Thyroid gland (tissue), 4 donors: Measurements from ENCODE around the gene RFX2. TPM values are rescaled to one million over a fixed set of nuclear protein-coding genes. Genes with fewer than 3 reads are reported as not detected.
A peak's percentile ranks its signal among the peaks of the same experiment; 100 is the strongest.

Experiments
- DNase-seq, 2 donors: peaks; one replicate each; pipeline ENCODE4 v3.0.0-alpha.2; 2019
- H3K27ac ChIP-seq, 3 donors: fragments of 200-600 bp; sonication (generic); 1 replicate in 2 of 3; 2 replicates in 1 of 3; pipeline ENCODE4 v1.5.1; 2016 to 2019; ENCODE audit warnings: mild to moderate bottlenecking in 1 of 3, moderate library complexity in 1 of 3
- H3K27me3 ChIP-seq: fragments of 200-600 bp; sonication (generic); one replicate; pipeline ENCODE4 v1.5.1; 2019
- H3K36me3 ChIP-seq, 2 donors: fragments of 200-600 bp; sonication (generic); one replicate each; pipeline ENCODE4 v1.5.1; 2016 to 2019
- H3K4me1 ChIP-seq, 2 donors: fragments of 200-600 bp; sonication (generic); one replicate each; pipeline ENCODE4 v1.5.1; 2017 to 2019
- H3K4me3 ChIP-seq, 3 donors: fragments of 200-600 bp; sonication (generic); replicated peaks in 1 of 3; 1 replicate in 2 of 3; 2 replicates in 1 of 3; pipeline ENCODE4 v1.5.1; 2016; ENCODE audit warnings: mild to moderate bottlenecking in 1 of 3
- H3K9me3 ChIP-seq: fragments of 200-600 bp; sonication (generic); one replicate; pipeline ENCODE4 v1.5.1; 2017
- CTCF ChIP-seq, 6 experiments: fragments of 200-600 bp in 3 of 6; fragments of 450-650 bp in 3 of 6; sonication (generic) in 3 of 6; IDR thresholded peaks; one replicate each; pipeline ENCODE4 v1.5.1; 2016 to 2019; ENCODE audit warnings: antibody characterized with exemption in 6 of 6, mild to moderate bottlenecking in 2 of 6, inconsistent platforms in 1 of 6, moderate library complexity in 1 of 6
- POLR2A ChIP-seq, 2 donors: fragments of 450-650 bp; IDR thresholded peaks; one replicate each; pipeline ENCODE4 v1.6.1; 2017; ENCODE audit warnings: antibody characterized with exemption in 2 of 2, mild to moderate bottlenecking in 2 of 2, moderate library complexity in 1 of 2
- WGBS, 2 donors: methylation state at CpG; one replicate each; pipeline ENCODE4 v1.1.5; 2017; 5-methylcytosine and 5-hydroxymethylcytosine counted together
- intact Hi-C: fragments of 100-400 bp; cut with DNase I; formaldehyde crosslinking; loops from one replicate; pipeline ENCODE4 v1.15.1; 2023
- total RNA-seq, 4 donors: library from RNA; depleted of rRNA; stranded (reverse); fragments of >200 nt; gene quantifications; one replicate each; pipeline ENCODE4 v1.2.3, GENCODE V29; 2016

Gene RFX2
- total RNA-seq, 4 donors from 2014 or later = 4.1 to 10.6 (median 7.7) TPM

- TF ChIP-seq CTCF (IDR thresholded peaks at IDR 0.05) (no peak), POLR2A (IDR thresholded peaks at IDR 0.05) (no peak)
- H3K36me3 ChIP-seq = no peaks in the 10 kb centered on the region
- intact Hi-C loops = no loop called here
- H3K4me1 ChIP-seq = peaks cover 19 to 51% of the 10 kb centered on the region in 2 donors
- H3K4me3 ChIP-seq = no peak overlapping the region
- H3K27ac ChIP-seq = peak overlapping the region in 1 of 3 donors; percentile 81
- 79 to 86% methylated on average over 2 of the region's 2 CpGs for WGBS, 2 donors
- DNase-seq = no peak
- no peaks in the 10 kb centered on the region for H3K27me3 ChIP-seq
- no peaks in the 10 kb centered on the region for H3K9me3 ChIP-seq
Observed at GRCh38 chr19:6067975-6068374, 42.3 kb downstream of the RFX2 start.

DNA sequence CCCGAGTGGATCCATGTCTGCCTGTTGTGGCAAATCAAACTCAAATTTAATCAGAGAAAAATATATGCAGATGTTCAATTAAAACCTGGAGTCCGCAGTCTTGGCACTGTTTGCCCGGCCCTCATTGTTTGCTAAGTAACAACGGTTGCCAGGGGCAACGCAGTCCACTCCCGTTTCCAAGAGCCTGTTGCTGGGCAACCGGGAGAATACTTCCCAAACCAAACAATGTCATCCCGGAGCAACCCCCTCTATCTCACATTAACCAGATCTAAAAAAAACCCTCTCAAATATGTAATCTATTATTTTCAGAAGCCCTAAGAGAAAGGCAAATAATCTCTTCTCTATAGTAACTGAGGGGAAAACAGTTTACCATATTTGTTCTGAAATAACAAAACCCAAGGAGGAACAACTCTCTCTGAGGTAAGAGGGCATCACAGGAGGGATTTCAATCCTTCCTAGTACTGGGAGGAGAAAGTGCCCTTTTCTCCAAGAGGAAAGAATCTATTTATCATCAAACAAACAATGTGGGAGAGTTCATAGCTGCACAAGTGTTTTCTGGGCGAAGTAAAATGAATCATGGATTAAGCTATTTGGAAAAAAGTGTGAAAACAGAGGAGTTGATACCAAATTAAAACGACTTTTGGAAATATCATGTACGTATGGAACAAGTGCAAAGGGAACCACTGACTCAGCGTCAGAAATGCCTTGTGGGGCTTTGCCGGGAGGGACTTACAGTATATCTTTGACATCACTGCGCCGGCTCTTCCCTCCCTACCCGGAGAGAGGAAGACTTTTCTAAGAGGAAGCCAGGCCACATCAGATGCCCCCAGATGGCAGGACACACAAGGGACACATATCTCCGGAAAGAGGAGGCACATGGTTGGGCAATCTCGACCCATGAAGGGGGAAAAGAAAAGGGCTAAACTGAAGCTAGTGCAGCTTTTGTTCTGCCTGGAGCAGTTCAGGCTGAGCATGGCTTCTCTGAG is 43.3 kb downstream of the RFX2 start:
- DNase-seq = peak; percentile 85 to 87
- Histone ChIP-seq H3K9me3 (no peaks in the 10 kb centered on the region), H3K27ac (peak overlapping the region; percentile 50 to 81 (median 67)), H3K36me3 (no peaks in the 10 kb centered on the region), H3K4me1 (peaks cover 26 to 61% of the 10 kb centered on the region in 2 donors), H3K27me3 (no peaks in the 10 kb centered on the region), H3K4me3 (no peak overlapping the region)
- 14 to 18% methylated on average over 18 of the region's 18 CpGs for WGBS, 2 donors
- TF ChIP-seq CTCF (IDR thresholded peaks at IDR 0.05) (no peak), POLR2A (IDR thresholded peaks at IDR 0.05) (no peak)
- intact Hi-C loops = no loop called here

- intact Hi-C loops = no loop called here
- H3K4me3 ChIP-seq = no peak overlapping the region
- no peaks in the 10 kb centered on the region for H3K9me3 ChIP-seq
- H3K36me3 ChIP-seq = no peaks in the 10 kb centered on the region
- WGBS, 2 donors = 17 to 26% methylated on average over 15 to 16 of the region's 16 CpGs
- H3K4me1 ChIP-seq = peaks cover 26 to 71% of the 10 kb centered on the region in 2 donors
- H3K27ac ChIP-seq = peak overlapping the region; percentile 2 to 81 (median 36)
- no peak for DNase-seq
- TF ChIP-seq POLR2A (IDR thresholded peaks at IDR 0.05) (no peak), CTCF (IDR thresholded peaks at IDR 0.05) (no peak)
- no peaks in the 10 kb centered on the region for H3K27me3 ChIP-seq
Observed at GRCh38 chr19:6065685-6066374, 44.5 kb downstream of the RFX2 start.

DNA sequence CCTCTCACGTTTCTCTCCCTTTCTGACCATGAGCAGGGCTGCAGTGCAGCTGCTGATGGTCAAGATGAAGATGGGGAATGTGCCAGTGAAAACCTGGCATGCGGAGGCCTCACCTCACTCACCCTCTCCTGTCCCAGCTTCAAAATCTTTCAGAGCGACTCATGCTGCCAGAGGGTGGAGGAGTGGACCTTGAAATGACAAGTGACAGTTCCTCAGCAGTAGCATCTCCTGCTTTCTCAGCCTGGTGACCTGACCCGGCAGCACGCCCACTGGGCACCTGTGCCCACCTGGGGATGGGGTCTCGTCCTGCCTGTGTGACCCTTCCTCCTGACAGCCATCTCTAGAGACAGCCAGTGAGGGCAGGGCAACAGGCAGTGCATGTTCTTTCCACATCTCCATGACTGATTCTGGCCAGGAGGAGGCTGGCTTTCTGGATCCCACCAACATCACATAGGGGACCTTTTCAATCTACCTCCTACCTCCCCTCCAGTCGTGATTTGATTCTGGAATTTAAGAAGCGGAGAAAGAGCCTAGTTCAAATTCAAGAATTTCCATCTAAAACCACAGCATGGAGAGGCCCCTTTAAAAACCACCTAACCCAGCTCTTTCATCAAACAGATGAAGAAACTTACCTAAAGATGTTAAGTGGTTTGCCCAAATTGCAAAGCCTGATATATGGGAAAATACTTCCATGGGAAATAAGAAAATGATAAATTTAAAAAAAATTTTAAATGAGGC is 45.8 kb downstream of the RFX2 start:
- Histone ChIP-seq H3K4me1 (peaks cover 26 to 73% of the 10 kb centered on the region in 2 donors), H3K27ac (no peak overlapping the region), H3K4me3 (no peak overlapping the region), H3K36me3 (no peaks in the 10 kb centered on the region), H3K9me3 (no peaks in the 10 kb centered on the region), H3K27me3 (no peaks in the 10 kb centered on the region)
- intact Hi-C loops = no loop called here
- no peak for DNase-seq
- TF ChIP-seq CTCF (IDR thresholded peaks at IDR 0.05) = no peak
- no peak for TF ChIP-seq POLR2A (IDR thresholded peaks at IDR 0.05)
- 85 to 87% methylated on average over 8 of the region's 8 CpGs for WGBS, 2 donors
